Breast epithelium (tissue), 3 donors: Measurements from ENCODE around the gene UBR3.

Experiments used
- POLR2AphosphoS5 ChIP-seq, 3 donors: sonication (generic); formaldehyde crosslinking; IDR thresholded peaks; one replicate each; pipeline ENCODE4 v1.6.1; 2017; ENCODE audit warnings: antibody characterized with exemption in 3 of 3
- TF ChIP-seq, protein P1 (sequence below), 3 donors: fragments of 450-650 bp; IDR thresholded peaks; one replicate each; pipeline ENCODE4 v1.5.1; 2016 to 2017; ENCODE audit warnings: antibody characterized with exemption in 3 of 3, mild to moderate bottlenecking in 3 of 3, moderate library complexity in 3 of 3

DNA sequence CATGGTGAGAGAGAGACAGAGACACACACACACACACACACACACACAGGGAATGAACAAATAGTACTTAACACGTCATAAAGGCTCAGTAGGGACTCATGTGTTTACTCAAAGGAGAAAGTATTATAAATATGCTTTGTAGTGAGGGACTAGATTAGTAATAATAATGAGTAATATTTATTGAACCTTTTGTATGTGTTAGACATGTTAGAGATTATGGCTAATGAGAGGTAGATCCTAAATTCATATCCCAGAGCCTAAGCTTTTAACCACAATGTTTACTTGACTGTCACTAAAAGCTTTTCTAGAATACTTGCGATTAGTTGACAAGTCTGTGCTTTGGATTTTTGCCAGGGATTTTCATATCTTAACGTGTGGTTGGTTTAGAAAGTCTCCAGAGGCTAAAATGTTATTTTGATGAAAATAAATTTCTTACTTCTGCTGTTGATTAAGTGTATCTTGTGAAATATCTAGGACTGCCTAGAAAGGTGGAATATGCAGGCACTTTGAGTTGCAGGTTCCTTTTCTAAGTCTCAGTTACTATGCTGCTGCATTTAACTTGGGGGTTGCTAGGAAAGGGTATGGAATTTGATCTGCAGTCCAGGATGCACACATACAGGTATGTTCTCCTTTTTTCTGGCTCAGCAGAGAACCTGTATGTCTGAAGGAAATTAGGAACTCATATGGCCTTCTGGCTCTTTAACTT, 64.5 kb downstream of the UBR3 start:
- TF ChIP-seq, protein P1, sequence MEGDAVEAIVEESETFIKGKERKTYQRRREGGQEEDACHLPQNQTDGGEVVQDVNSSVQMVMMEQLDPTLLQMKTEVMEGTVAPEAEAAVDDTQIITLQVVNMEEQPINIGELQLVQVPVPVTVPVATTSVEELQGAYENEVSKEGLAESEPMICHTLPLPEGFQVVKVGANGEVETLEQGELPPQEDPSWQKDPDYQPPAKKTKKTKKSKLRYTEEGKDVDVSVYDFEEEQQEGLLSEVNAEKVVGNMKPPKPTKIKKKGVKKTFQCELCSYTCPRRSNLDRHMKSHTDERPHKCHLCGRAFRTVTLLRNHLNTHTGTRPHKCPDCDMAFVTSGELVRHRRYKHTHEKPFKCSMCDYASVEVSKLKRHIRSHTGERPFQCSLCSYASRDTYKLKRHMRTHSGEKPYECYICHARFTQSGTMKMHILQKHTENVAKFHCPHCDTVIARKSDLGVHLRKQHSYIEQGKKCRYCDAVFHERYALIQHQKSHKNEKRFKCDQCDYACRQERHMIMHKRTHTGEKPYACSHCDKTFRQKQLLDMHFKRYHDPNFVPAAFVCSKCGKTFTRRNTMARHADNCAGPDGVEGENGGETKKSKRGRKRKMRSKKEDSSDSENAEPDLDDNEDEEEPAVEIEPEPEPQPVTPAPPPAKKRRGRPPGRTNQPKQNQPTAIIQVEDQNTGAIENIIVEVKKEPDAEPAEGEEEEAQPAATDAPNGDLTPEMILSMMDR (IDR thresholded peaks at IDR 0.05), result no peak
- no peak for TF ChIP-seq POLR2AphosphoS5 (IDR thresholded peaks at IDR 0.05)
